Hematopoietic multipotent progenitor cell (in vitro differentiated cells): ENCODE data around the gene GRIK4. TPM values are rescaled to one million over a fixed set of nuclear protein-coding genes. Genes with fewer than 3 reads are reported as not detected.

Source experiments
- DNase-seq, 3 donors: peaks; one replicate each; pipeline ENCODE4 v3.0.0-alpha.2; 2011 to 2015; ENCODE audit warnings: low read depth in 2 of 3, low spot score in 2 of 3
- total RNA-seq: library from RNA; depleted of rRNA; stranded (reverse); fragments of >200 nt; gene quantifications from one replicate; pipeline ENCODE4 v1.2.3, GENCODE V29; 2012

The GRIK4 gene
- total RNA-seq, 1 donor: not detected

DNA sequence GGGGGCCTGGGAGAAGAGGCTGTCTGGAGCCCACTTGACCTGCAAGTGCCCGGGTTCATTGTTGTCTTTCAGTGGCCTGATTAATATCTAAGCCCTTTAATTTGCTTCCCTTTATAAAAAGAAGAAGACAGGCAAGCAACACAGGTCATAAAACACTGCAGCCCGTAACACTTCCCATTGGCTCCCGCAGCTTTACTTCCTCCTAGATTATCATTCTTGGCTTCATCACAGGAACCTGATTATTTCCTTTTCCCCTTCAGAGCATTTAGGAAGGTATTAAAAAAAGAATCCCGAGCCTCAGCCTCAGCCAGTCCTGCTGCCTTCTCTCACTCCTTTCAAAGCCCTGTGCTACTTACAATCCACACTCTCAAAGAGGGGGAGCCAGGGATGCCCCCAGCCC is 183.2 kb downstream of the GRIK4 start:
- DNase-seq: peak in 1 of 3 donors; percentile 14

DNA sequence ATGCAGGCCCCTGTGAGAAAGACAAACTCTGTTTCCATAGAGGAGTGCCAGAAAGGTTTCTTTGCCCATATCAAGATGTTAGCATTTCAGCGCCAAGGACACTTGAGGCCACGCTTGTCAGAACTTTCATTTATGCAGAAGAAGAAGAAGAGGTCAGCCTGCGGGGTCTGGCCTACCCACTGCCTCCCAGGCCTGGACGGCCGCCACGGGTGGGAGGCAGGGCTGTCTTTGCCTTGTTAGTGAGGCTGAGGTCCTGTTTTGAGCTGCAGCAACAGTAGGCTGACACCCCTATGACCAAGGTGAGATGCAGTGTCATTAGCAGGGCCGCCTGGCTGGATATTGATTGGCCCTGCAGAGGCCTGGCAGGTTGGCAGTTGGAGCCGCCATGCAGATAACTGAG is 183.9 kb downstream of the GRIK4 start:
- DNase-seq: no peak

DNA sequence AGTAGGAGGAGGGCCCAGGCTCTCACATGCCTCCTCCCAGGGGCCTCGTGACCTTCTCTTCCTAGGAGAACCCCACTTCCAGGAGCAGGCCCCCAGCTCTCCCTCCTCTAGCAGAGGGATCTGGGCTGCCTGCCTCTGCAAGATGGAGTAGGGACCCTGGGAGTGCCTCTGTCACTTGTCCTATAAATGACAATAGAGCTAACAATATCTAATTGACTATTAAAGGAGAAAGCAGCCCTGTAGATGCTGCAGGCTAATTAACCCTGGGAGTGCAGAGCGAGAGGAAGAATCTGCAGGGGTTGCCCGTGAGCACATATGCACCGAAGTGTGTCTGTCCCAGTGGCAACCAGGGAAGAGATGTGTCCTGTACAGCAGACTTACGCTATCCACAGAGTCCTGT is 184.4 kb downstream of the GRIK4 start:
- DNase-seq: no peak

DNA sequence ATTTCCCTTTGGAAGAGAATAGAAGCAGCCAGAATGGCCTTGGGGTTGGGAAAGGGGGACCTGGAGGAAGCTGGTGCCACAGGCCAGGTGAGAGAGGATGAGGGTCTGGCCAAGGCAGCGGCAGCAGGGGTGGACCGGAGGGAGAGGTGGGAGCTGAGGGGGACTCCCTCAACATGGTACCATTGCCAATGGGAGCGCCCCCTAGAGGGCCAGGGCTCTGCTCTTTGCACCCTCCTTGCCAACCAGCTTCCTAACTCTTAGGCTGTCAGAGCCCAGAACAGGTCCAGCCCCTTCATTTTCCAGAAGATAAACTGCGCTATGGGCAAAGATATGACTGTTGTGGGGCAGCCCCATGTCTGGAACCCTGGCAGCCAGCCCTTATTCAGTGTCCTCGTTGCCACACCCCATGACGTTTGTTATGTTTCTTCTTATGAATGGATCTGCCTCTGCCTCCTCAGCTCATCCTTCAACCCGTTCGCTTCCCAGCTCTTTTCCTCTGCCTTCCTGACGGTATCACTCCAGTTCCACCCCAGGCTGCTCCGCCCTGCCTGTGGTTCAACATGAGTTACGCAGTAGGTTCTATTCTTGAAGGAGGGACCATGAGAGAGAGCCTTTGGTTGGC is 185.2 kb downstream of the GRIK4 start:
- no peak for DNase-seq

DNA sequence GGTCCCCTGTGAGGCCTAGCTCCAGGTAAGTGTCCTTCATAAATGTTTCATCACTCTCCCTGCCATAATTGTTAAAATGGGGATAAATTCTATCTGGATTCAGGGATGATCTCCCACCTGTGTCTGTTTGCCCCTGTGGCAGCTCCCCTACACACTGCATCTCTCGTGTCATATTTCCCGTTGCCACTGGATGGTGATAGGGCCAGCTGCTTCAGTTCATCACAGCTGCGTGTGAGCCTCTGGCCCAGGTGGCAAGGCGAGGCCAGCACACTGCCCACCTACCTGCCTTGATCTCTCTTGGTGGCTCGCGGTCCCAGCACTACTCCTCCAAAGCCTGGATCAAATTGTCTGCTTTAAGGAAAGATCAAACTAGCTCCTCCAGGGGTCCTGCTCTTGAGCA is 187.4 kb downstream of the GRIK4 start:
- no peak for DNase-seq

DNA sequence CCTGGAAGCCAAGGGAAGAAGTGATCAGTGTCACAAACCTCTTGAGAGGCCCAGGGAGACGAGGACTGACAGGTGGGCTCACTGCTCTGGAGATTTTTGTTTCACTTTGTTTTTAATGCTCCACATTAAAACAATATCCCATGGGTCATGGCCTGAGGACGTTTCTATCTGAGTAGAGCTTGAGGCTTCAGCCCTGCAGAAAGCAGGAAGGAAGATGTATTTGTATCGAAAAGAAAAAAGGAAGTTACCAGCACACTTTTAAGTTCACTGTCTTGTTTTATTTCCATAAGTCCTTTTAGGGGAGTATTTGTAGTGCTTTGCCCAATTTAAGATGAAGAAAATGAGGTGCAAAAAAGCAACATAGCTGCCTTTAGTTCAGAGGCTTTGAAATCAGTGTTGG is 191.1 kb downstream of the GRIK4 start:
- no peak for DNase-seq

DNA sequence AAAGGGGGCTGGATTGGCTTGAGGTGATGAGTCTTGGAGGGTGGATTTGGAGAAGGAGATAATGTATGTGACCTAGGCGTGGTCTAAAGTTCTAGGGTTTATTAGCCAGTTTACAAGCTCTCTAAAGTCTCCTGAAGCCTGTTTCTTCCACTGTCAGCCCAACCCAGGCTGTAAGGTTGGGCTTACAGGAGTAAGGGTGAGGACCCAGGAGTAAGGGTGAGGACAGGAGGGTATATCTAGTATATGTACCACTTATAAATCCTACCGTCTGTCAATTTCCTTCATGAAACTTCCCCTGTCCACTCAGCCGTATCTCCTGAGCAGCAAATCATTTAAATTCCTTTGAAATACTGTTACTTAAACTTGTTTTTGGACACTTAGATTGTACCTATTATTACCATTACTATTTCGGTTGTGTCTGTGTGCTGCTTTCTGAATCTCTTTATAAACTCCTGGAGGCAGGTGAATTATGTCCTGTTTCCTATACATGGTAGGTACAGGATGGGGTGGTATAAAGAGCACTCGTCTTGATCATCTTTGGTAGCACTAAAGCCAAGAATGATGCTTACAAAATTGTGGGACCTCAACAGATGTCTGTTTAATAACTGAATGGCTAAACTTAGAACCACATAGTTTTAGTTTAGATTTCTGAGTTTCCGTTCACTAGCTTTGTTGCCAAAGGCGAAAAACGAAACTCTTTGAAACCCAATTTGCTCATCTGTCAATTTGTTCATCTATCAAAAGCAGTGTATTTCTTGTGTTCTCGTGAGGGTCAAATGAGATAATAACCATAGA is 192.0 kb downstream of the GRIK4 start:
- no peak for DNase-seq

DNA sequence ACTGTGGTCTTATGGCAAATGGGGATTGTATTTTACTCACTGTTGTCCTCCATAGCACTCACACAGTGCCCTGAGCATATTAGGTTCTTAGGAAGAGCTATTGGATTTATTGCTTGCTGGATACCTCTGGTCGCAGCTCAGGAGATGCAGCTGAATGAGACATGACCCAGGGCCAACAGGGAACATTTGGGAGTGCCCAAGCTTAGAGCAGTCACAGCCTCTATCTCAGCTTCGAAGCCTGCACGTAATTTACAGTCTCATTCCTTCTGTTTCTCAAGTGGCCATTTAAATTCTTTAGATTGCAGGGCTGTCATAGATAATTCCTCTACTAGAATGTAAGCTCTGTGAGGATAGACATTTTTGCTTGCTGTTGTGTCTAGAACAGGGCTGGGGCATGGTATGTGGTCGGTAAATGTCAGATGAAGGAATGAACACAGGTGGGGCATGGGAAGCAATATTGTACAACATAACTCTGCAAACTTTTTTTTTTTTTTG is 192.8 kb downstream of the GRIK4 start:
- DNase-seq: no peak

DNA sequence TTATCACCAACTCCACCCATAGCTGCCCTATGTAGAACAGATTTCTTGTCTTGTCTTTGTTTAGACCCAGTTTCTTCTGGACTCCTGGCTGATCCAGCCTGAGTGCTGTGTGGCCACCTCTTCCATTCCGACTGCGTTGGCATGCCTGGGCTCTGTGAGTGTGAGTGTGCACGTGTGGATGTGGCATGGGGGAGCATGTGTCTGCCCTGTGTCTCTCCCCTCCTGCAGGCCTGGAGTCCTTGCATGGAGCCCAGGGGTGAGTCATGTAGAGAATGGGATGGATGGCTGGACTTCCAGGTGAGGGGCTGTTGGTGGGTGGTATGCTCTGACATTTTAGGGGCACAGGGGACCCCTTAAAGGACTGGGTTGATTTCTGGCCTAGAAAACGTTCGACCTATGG is 194.7 kb downstream of the GRIK4 start:
- DNase-seq: no peak

DNA sequence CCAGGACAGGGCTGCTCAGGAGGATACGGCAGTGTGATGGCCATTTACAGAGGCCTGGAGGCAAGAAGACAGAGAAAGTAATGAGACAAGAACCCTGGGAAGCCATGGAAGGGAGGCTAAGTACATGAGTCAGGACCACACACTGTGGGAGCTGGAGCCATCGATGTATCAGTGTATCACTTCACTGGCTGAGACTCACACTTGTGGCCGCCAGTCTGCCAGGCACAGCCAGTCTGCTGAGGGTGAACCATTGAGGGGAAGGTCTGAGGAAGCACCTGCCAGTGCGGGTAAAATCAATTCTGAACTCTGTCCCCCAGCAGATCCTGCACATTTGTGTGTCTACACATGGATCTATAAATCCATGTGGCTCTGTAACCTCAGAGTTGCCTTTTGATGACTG is 195.6 kb downstream of the GRIK4 start:
- DNase-seq: no peak

DNA sequence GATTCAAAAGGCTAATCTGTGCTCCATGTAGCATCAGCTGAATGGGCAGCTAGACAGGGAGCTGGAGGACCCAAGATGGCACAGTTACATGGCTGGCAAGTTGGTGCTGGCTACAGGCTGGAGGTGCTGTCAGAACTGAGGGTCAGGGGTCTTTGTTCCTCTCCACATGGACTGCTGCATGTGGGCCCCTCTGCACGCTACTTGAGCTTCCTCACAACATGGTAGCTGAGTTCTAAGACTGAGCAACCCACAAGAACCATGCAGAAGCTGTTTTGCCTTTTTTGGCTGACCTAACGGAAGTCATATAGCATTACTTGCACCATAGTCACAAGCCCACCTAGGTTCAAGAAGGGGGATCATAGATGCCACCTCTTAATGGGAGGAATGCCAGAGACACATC is 196.1 kb downstream of the GRIK4 start:
- no peak for DNase-seq

DNA sequence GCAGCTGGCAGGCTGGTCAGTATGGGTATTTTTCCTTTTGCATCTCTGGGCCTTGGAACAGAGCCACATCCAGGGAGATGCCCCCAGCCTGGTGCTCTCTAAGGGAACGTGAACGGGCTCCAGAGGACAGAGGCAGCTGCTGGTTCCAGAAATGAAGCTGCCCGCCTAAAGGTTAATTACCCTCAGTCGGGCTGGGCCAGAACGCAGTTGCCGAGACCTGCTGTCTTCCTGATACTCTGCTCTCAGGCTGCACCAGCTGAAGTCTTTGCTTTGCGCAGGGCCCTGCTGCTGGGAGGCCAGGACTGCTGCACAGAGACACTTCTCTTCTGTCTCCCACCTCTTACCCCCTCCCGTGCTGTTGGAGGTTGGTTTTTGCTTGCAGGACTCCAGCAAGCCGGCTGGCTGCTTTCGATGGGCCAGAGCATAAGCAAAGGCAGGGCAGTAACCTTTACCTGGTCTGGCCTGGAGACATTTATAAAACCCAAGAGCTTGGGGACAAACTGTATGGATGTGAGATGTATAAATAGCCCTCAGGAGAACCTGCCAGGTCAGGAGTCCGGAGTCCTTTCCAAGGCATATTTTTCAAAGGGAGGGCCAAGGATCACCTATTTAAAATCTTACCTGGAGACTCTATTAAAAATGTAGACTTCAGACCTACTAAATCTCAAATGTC is 197.1 kb downstream of the GRIK4 start:
- DNase-seq: no peak

DNA sequence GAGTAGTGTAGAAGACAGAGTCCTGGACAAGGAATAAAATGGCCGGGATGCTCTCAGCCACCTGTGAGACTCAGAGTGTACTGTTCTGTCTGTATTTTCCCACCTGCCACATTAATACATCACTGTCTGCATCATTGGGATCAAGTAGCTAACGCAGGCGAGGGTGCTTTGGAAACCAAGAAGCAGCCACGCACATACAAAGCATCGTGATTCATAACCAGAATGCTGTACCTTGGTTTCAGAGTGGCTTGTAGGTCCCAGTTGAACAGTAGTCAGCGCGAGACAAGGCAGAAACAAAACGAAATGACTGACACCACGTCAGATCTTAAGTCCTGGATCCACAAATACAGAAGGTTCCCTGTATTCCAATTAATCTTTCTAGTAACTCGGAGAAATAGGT is 198.3 kb downstream of the GRIK4 start:
- no peak for DNase-seq

DNA sequence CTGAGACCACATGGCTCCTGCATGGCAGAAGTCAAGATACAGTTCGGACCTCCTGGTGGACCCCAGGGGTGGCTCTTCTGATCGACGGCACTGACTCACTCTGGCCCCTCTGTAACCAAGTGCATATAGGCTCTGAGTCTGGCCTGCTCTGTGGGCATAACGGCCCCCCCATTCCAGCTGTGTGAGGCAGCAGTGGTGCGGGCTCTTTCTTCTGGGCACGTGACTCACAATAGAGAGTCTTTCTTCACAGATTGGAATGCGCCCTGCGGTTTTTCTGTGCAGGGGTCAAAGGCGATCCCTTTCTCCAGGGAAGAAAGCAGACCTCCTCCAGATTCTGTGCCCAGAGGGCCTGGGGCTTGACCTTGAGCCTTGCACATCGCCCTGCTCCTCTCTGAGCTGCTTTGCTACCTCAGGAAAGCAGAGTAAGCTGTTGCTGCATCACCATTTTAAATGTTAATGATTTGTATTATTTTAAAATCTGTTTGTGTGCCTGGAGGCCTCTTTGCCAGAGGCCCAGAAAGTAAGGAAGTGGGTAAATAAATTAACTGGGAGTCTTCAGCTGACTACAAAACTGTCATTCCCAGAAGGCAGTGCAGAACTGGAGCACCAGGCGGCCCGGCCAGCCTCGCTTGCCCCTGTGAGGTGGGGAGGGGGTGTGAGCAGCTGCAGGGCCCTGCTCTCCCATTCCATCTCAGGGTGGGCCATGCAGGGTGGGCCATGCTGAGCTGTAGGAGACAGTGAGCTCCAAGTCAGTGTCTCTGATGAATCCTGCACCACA is 199.0 kb downstream of the GRIK4 start:
- DNase-seq: no peak

DNA sequence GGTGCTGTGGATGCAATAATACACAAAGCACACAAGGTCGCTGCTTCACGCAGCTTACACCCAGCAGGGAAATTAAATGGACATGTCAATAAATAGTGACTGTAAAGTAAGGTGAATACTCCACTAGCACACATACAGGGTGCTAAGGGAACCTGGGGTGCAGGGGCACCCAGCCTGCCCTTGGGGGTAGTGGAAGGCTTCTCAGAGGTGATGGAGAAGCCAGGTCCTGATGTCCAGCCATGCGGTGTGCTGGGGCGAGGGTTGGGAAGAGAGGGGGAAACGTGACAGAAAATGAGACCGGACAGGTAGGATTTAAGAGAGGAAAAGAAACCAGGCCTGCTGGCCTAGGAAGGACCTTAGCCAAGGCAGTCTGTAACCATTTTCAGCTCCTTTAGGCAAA is 200.5 kb downstream of the GRIK4 start:
- DNase-seq: no peak

DNA sequence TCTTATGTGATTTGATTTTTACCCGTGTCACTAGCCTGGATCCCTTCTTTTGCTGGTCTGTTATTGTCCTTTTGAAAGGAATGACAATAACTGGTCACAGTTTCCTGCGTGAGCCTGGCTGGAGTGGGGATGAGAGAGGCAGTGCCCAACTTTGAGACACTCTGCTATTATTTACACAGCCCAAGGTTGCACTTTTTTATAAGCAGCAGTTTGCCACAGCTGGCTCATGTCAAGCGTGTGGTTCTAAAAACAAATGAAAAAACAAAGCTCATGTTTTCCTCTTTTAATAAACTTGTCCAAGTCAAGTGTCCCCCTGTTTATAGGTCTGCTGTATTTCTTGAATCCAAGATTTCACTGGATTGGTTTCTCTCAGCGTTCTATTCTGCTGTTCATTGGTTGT is 201.3 kb downstream of the GRIK4 start:
- no peak for DNase-seq

DNA sequence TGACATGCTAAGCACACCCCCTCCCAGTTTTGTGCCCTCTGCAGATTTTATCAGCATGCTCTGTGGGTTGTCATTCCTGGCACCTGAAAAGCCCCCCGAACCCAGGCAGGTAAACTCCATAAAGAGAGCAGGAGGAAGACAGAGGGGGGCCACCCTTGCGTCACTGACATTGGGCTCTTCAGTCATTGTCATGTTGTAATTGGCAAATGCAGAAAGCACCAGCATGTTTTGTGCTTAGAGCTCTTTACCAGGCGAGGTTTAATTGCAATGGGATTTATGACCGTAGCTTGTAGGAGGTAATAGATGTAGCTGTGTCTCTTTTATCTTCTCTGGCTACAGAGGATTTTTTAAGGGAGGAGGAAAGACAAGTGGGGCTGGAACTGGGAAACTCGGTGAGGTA is 201.7 kb downstream of the GRIK4 start:
- DNase-seq: no peak

DNA sequence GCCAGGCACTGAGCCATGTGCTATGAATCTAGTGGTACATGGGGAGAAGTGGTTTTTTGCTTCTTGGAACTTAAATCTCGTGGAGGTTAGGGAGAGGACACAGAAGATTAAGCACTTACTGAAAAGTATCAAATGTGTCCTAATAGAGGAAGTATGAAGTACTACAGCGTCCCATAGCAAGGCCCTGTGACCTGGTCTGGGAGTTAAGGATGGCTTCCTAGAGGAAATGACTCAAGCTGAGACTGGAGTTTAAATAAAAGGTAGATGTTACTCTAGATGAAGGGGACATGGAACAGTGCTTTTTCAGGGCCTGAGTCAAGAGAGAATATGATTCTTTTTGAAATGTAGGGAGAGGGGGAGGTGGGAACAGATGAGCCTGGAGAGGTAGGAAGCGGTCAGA is 202.9 kb downstream of the GRIK4 start:
- no peak for DNase-seq

DNA sequence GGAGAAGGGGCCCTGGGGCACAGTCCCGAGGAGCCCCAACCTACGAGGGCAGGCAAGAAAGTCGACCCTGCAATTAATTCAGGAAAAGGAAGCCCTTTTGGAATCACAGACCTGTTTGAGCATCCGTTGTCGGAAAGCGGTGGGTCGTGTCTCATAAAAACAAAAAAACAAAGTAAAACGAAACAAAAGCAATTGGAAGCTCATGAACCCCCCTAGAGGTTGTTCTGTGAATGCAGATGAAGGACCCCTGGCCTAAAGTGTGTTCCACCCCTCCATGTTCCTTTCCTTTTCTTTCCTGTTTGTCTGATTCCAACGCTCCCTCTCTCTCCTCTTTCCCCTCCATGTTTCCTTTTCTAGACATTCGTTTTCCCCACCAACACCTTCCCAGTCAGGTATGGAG is 203.7 kb downstream of the GRIK4 start:
- peak in 2 of 3 donors; percentile 22 to 60 for DNase-seq

DNA sequence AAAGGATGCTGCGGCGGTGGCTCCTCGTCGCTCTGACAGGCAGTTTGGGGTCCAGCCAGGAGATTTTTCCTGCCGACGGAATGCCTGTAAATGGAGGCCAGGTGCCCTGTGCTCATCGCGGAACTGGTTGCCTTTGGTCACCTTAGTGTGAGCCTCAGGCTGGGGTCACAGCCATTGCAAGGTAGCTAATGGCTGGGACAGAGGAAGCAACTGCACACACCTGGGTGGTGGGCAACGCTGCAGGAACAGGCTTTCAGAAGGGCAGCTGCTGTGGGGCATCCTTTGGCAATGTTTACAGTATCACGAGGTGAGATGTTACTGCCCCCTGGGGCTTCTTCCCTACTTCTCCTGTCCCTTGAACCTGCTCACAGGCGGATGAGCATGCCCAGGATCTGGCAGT is 205.5 kb downstream of the GRIK4 start:
- DNase-seq: no peak

DNA sequence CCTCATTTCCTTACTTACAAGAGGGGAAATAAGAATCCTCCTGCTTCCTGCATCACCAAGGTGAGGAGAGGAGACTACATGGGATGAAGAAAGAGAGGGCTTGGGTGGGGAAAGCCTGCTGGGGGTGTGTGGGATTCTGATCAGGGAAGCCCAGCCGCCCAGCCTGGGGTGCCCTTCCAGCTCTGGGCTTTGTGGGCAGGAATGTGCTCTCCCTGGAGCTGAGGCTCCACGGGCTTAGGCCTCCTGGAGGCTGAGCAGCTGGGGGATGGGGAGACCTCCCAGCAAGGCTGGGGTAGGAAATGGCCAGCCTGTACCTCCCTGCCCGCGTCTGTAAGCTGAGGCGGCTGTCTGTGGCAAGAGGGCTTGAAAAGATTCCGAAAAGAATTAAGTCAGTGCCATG is 206.1 kb downstream of the GRIK4 start:
- no peak for DNase-seq
